Effector memory CD8-positive, alpha-beta T cell (primary cell): ENCODE measurements around the gene MMP23B.
"Not testable (repeated sequence)": the region's sequence is repeated elsewhere in the genome, so short reads cannot be mapped to it uniquely, and the experiment has no call there.

Source experiments
- ATAC-seq: fragments of 150-1000 bp; cut with Tn5 transposase; replicated peaks from 2 replicates; pipeline ENCODE4 v1.10.0; 2021; ENCODE audit warnings: mild to moderate bottlenecking, moderate library complexity
- DNase-seq, 3 experiments: peaks; one replicate each; pipeline ENCODE4 v3.0.0; 2021
- H3K27ac Mint-ChIP-seq, 2 donors: one replicate each; pipeline ENCODE4 v1.8.0; 2022; ENCODE audit warnings: mild to moderate bottlenecking in 2 of 2, mixed read lengths in 2 of 2, moderate library complexity in 2 of 2
- H3K27me3 Mint-ChIP-seq, 2 donors: one replicate each; pipeline ENCODE4 v1.8.0; 2022; ENCODE audit warnings: mixed read lengths in 2 of 2
- H3K36me3 Mint-ChIP-seq: one replicate; pipeline ENCODE4 v1.8.0; 2022; ENCODE audit warnings: mild to moderate bottlenecking, moderate library complexity, mixed read lengths; ENCODE audit not compliant: insufficient read depth
- H3K4me1 Mint-ChIP-seq, 2 donors: one replicate each; pipeline ENCODE4 v1.8.0; 2022; ENCODE audit warnings: low read depth in 2 of 2, mixed read lengths in 2 of 2
- H3K4me3 Mint-ChIP-seq, 2 donors: one replicate each; pipeline ENCODE4 v1.8.0; 2022; ENCODE audit warnings: mild to moderate bottlenecking in 2 of 2, mixed read lengths in 2 of 2, moderate library complexity in 2 of 2
- H3K9me3 Mint-ChIP-seq, 2 donors: one replicate each; pipeline ENCODE4 v1.8.0; 2022; ENCODE audit warnings: mixed read lengths in 2 of 2
- total RNA-seq, 9 experiments: gene quantifications; one replicate each; lab custom pipeline; 2026; lab: John Stamatoyannopoulos, UW

Gene MMP23B
- total RNA-seq = 0 to 1.5 (median 0.19) reads per million in 9 experiments

DNA sequence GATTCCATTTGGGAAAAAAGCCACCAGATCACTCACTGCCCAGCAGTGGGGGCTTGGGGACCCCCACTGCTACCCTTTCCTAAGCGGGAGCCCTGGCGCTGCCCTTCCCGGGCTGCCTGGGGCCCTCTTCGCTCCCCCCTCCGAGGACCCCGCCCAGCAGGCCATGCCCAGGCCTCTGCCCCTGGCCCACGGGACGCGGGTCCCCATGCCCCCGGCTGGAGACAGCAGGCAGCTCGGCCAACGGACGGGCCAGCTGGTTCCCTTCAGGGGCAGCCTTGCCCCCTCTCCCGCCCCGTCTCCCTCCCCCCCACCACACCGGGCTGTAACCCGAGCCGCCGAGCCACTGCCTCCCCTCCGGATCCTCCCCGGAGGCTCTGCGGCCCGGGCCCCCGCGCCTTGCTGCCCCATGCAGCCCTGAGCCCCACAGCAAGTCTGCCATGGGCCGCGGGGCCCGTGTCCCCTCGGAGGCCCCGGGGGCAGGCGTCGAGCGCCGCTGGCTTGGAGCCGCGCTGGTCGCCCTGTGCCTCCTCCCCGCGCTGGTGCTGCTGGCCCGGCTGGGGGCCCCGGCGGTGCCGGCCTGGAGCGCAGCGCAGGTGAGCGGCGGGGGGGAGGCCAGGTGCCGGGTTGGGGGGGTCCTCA lies at the start of gene MMP23B:
Gene MMP23B (plus strand): TSS at position 392 of the 639 bp plus-strand sequence. CDS start 46 bp downstream, at position 438.
- H3K36me3 Mint-ChIP-seq = peaks cover 30% of the 10 kb centered on the region
- H3K27ac Mint-ChIP-seq = peak within 1 kb of the TSS in 1 of 2 donors; percentile 85
- DNase-seq = peak in 1 of 3 experiments; percentile 21
- peaks cover 2 to 3% of the 10 kb centered on the region in 2 donors for H3K4me1 Mint-ChIP-seq
- H3K9me3 Mint-ChIP-seq = no peaks in the 10 kb centered on the region
- no peaks in the 10 kb centered on the region for H3K27me3 Mint-ChIP-seq
- H3K4me3 Mint-ChIP-seq = peak within 1 kb of the TSS; percentile 76 to 86
- ATAC-seq = no peak

GRCh38 chr1:1582585-1583346 lies 49.2 kb upstream of the MMP23B start:
- DNase-seq = no peak
- no peaks in the 10 kb centered on the region for H3K36me3 Mint-ChIP-seq
- peaks cover 14 to 40% of the 10 kb centered on the region in 2 donors for H3K27me3 Mint-ChIP-seq
- no peaks in the 10 kb centered on the region for H3K4me1 Mint-ChIP-seq
- no peaks in the 10 kb centered on the region for H3K9me3 Mint-ChIP-seq
- no peak for ATAC-seq
- H3K27ac Mint-ChIP-seq = no peak overlapping the region
- no peak overlapping the region for H3K4me3 Mint-ChIP-seq

GRCh38 chr1:1583347-1584010 lies 48.5 kb upstream of the MMP23B start:
- DNase-seq (no peak), ATAC-seq (no peak)
- H3K27me3 Mint-ChIP-seq = peaks cover 16 to 44% of the 10 kb centered on the region in 2 donors
- H3K27ac Mint-ChIP-seq = no peak overlapping the region
- H3K9me3 Mint-ChIP-seq = no peaks in the 10 kb centered on the region
- H3K4me3 Mint-ChIP-seq = no peak overlapping the region
- no peaks in the 10 kb centered on the region for H3K36me3 Mint-ChIP-seq
- no peaks in the 10 kb centered on the region for H3K4me1 Mint-ChIP-seq

- H3K27ac Mint-ChIP-seq = no peak overlapping the region
- peaks cover 3% of the 10 kb centered on the region for H3K36me3 Mint-ChIP-seq
- no peaks in the 10 kb centered on the region for H3K4me1 Mint-ChIP-seq
- H3K9me3 Mint-ChIP-seq = no peaks in the 10 kb centered on the region
- H3K27me3 Mint-ChIP-seq = peaks cover 5 to 20% of the 10 kb centered on the region in 2 donors
- DNase-seq (no peak), ATAC-seq (no peak)
- H3K4me3 Mint-ChIP-seq = no peak overlapping the region
Observed at GRCh38 chr1:1591452-1591851, 40.5 kb upstream of the MMP23B start.

GRCh38 chr1:1593834-1594601 lies 38.0 kb upstream of the MMP23B start:
- no peak for ATAC-seq
- H3K27me3 Mint-ChIP-seq = peaks cover 0 to 8% of the 10 kb centered on the region in 2 donors
- peaks cover 6% of the 10 kb centered on the region for H3K36me3 Mint-ChIP-seq
- peaks cover 3 to 4% of the 10 kb centered on the region in 2 donors for H3K4me1 Mint-ChIP-seq
- no peak for DNase-seq
- H3K27ac Mint-ChIP-seq = no peak overlapping the region
- no peaks in the 10 kb centered on the region for H3K9me3 Mint-ChIP-seq
- H3K4me3 Mint-ChIP-seq = no peak overlapping the region

DNA sequence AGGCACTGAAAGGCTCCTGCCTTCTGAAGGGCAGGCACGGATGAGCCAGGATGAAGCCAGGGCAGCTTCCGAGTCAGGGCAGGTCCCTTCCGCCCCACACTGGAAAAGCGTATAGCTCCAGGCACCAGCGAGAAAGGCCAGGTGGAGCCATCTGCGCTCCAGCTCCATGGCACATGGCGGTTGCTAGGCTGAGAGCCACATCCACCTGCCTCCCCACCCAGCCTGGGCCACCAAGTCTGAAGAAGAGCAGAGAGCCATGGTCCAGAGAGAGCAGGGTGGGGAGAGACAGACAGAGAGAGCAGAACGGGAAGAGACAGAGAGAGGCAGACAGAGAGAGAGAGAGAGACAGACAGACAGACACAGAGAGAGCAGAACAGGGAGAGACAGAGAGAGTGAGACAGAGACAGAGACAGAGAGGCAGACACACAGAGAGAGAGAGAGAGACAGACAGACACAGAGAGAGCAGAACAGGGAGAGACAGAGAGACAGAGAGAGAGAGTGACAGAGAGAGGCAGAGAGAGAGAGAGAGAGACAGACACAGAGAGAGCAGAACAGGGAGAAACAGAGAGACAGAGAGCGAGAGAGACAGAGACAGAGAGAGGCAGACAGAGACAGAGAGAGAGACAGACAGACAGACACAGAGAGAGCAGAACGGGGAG lies 37.2 kb upstream of the MMP23B start:
- Mint-ChIP-seq H3K27me3 (peaks cover 0 to 4% of the 10 kb centered on the region in 2 donors), H3K9me3 (no peaks in the 10 kb centered on the region), H3K4me1 (peaks cover 4 to 6% of the 10 kb centered on the region in 2 donors), H3K27ac (no peak overlapping the region), H3K36me3 (peaks cover 7% of the 10 kb centered on the region), H3K4me3 (no peak overlapping the region)
- ATAC-seq (no peak), DNase-seq (no peak)

DNA sequence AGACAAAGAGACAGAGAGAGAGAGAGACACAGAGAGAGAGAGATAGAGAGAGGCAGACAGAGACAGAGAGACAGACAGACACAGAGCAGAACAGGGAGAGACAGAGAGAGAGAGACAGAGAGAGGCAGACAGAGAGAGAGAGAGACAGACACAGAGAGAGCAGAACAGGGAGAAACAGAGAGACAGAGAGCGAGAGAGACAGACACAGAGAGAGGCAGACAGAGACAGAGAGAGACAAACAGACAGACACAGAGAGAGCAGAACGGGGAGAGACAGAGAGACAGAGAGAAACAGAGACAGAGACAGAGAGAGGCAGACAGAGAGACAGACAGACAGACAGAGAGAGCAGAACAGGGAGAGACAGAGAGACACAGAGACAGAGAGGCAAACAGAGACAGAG lies 36.6 kb upstream of the MMP23B start:
- not testable (repeated sequence) for H3K27ac Mint-ChIP-seq, ATAC-seq, H3K4me3 Mint-ChIP-seq

GRCh38 chr1:1596493-1597274 lies 35.3 kb upstream of the MMP23B start:
- peaks cover 6% of the 10 kb centered on the region in 2 donors for H3K4me1 Mint-ChIP-seq
- no peak overlapping the region for H3K4me3 Mint-ChIP-seq
- ATAC-seq (no peak), DNase-seq (no peak)
- H3K9me3 Mint-ChIP-seq = no peaks in the 10 kb centered on the region
- peaks cover 7% of the 10 kb centered on the region for H3K36me3 Mint-ChIP-seq
- H3K27ac Mint-ChIP-seq = no peak overlapping the region
- no peaks in the 10 kb centered on the region for H3K27me3 Mint-ChIP-seq

More for the DNA sequence above, 36.6 kb upstream of the MMP23B start:
- not testable (repeated sequence) for DNase-seq, H3K36me3 Mint-ChIP-seq, H3K4me1 Mint-ChIP-seq, H3K9me3 Mint-ChIP-seq, H3K27me3 Mint-ChIP-seq

GRCh38 chr1:1597275-1597930 lies 34.6 kb upstream of the MMP23B start:
- DNase-seq (no peak), ATAC-seq (peak; percentile 31)
- Mint-ChIP-seq H3K4me1 (peaks cover 6% of the 10 kb centered on the region in 2 donors), H3K36me3 (peaks cover 13% of the 10 kb centered on the region), H3K4me3 (peak overlapping the region in 1 of 2 donors; percentile 14), H3K9me3 (no peaks in the 10 kb centered on the region), H3K27me3 (no peaks in the 10 kb centered on the region), H3K27ac (no peak overlapping the region)

- no peaks in the 10 kb centered on the region for H3K27me3 Mint-ChIP-seq
- no peak for DNase-seq
Observed at GRCh38 chr1:1598051-1598719, 33.8 kb upstream of the MMP23B start.

GRCh38 chr1:1598720-1599029 lies 33.3 kb upstream of the MMP23B start:
- ATAC-seq = no peak
- H3K9me3 Mint-ChIP-seq = no peaks in the 10 kb centered on the region
- H3K27me3 Mint-ChIP-seq = no peaks in the 10 kb centered on the region
- H3K36me3 Mint-ChIP-seq = peaks cover 10% of the 10 kb centered on the region
- no peak overlapping the region for H3K27ac Mint-ChIP-seq
- H3K4me3 Mint-ChIP-seq = peak overlapping the region; percentile 77 to 83
- DNase-seq = no peak
- peaks cover 6 to 9% of the 10 kb centered on the region in 2 donors for H3K4me1 Mint-ChIP-seq

More at GRCh38 chr1:1598051-1598719, 33.8 kb upstream of the MMP23B start:
- ATAC-seq = no peak
- H3K9me3 Mint-ChIP-seq = no peaks in the 10 kb centered on the region
- peak overlapping the region in 1 of 2 donors; percentile 77 for H3K4me3 Mint-ChIP-seq
- H3K4me1 Mint-ChIP-seq = peaks cover 6 to 9% of the 10 kb centered on the region in 2 donors
- H3K27ac Mint-ChIP-seq = no peak overlapping the region
- peaks cover 13% of the 10 kb centered on the region for H3K36me3 Mint-ChIP-seq
